Endothelial cell of umbilical vein (primary cell): Measurements from ENCODE around the gene CYSLTR2. TPM values are rescaled to one million over a fixed set of nuclear protein-coding genes. Genes with fewer than 3 reads are reported as not detected.
"Not testable (repeated sequence)": the region's sequence is repeated elsewhere in the genome, so short reads cannot be mapped to it uniquely, and the experiment has no call there.

ENCODE experiments used
- BruUV-seq: library from RNA; stranded (reverse); fragments of 400-500 nt; replicated peaks from 2 replicates; lab custom pipeline; 2021; lab: Mats Ljungman, UMichigan
- CTCF ChIA-PET: fragments of 300-600, 350-600 bp; sonication (Branson Sonifier 250); formaldehyde crosslinking; loops from one replicate; lab custom pipeline; 2021; ENCODE audit warnings: antibody characterized with exemption, inconsistent platforms; lab: Charles Lee
- POLR2A ChIA-PET: fragments of 300-600, 350-600 bp; sonication (Branson Sonifier 250); formaldehyde crosslinking; loops from one replicate; lab custom pipeline; 2021; ENCODE audit warnings: antibody characterized with exemption, inconsistent platforms; lab: Charles Lee
- DNase-seq: peaks from one replicate; pipeline ENCODE4 v3.0.0-alpha.2; 2011; ENCODE audit warnings: low read depth, low spot score
- FAIRE-seq: peaks from 2 replicates; lab custom pipeline; 2011; peaks lifted over from hg19 to GRCh38; lab: Jason Lieb, UNC
- H2AFZ ChIP-seq: 2 replicates; pipeline ENCODE4 v1.6.0; 2012; ENCODE audit warnings: low read depth, low read length, control low read depth, inconsistent platforms
- H3K27ac ChIP-seq: 2 replicates; pipeline ENCODE4 v1.5.1; 2011; ENCODE audit warnings: low read depth, mild to moderate bottlenecking, control low read depth, low read length, moderate library complexity; ENCODE audit not compliant: insufficient read depth
- H3K27me3 ChIP-seq, 2 experiments: 2 replicates each; pipeline versions ENCODE4 v1.6.0 to v1.6.1; 2011; ENCODE audit warnings: low read length in 2 of 2, mixed read lengths in 1 of 2; ENCODE audit not compliant: control insufficient read depth in 2 of 2, insufficient read depth in 2 of 2
- H3K36me3 ChIP-seq, 2 experiments: 2 replicates in 1 of 2; 3 replicates in 1 of 2; pipeline ENCODE4 v1.5.1; 2011; ENCODE audit warnings: low read length in 2 of 2, mild to moderate bottlenecking in 1 of 2, moderate library complexity in 1 of 2; ENCODE audit not compliant: control insufficient read depth in 2 of 2, insufficient read depth in 2 of 2; ENCODE audit errors: extremely low read depth in 1 of 2
- H3K4me1 ChIP-seq: 3 replicates; pipeline ENCODE4 v1.5.1; 2011; ENCODE audit warnings: mild to moderate bottlenecking, low read length; ENCODE audit not compliant: control insufficient read depth, insufficient read depth; ENCODE audit errors: extremely low read depth
- H3K4me2 ChIP-seq: 2 replicates; pipeline ENCODE4 v1.6.1; 2011; ENCODE audit warnings: low read length, control low read depth, mixed read lengths; ENCODE audit not compliant: insufficient read depth
- H3K4me3 ChIP-seq, 3 experiments: fragments of 200-600 bp in 1 of 3; sonication (generic), shearing (Covaris generic) in 1 of 3; replicated peaks in 1 of 3; 2 replicates each; pipeline ENCODE4 v1.5.1; 2011 to 2016; ENCODE audit warnings: control low read depth in 3 of 3, low read length in 3 of 3, mild to moderate bottlenecking in 2 of 3, inconsistent platforms in 1 of 3, low read depth in 1 of 3, moderate library complexity in 1 of 3; ENCODE audit not compliant: insufficient read depth in 1 of 3
- H3K79me2 ChIP-seq: 2 replicates; pipeline ENCODE4 v1.6.0; 2012; ENCODE audit warnings: low read length, inconsistent platforms; ENCODE audit not compliant: control insufficient read depth, insufficient read depth
- H3K9ac ChIP-seq: replicated peaks from 2 replicates; pipeline ENCODE3; 2011; ENCODE audit warnings: low read length, control low read depth; ENCODE audit not compliant: insufficient read depth; ENCODE audit errors: extremely low read depth
- H3K9me1 ChIP-seq: replicated peaks from 3 replicates; pipeline ENCODE4 v1.6.0; 2011; ENCODE audit warnings: mild to moderate bottlenecking, low read length; ENCODE audit not compliant: control insufficient read depth, insufficient read depth; ENCODE audit errors: extremely low read depth
- H3K9me3 ChIP-seq: replicated peaks from 2 replicates; pipeline ENCODE4 v1.5.1; 2012; ENCODE audit warnings: low read length, inconsistent platforms; ENCODE audit not compliant: control insufficient read depth, insufficient read depth
- H4K20me1 ChIP-seq: replicated peaks from 2 replicates; pipeline ENCODE3; 2011; ENCODE audit warnings: mild to moderate bottlenecking, low read length; ENCODE audit not compliant: control insufficient read depth, insufficient read depth; ENCODE audit errors: extremely low read depth
- CTCF ChIP-seq, 2 donors: IDR thresholded peaks; 1 replicate in 1 of 2; 2 replicates in 1 of 2; pipeline ENCODE4 v1.5.1; 2011; ENCODE audit warnings: low read length in 2 of 2, mild to moderate bottlenecking in 2 of 2, moderate library complexity in 2 of 2, control low read depth in 1 of 2, inconsistent platforms in 1 of 2, low read depth in 1 of 2; ENCODE audit not compliant: insufficient read depth in 1 of 2; ENCODE audit errors: extremely low read depth in 1 of 2
- EZH2 ChIP-seq: IDR thresholded peaks from 2 replicates; pipeline ENCODE4 v1.6.1; 2012; ENCODE audit warnings: borderline replicate concordance, low read depth, mild to moderate bottlenecking, moderate library complexity, low read length, inconsistent platforms; ENCODE audit not compliant: severe bottlenecking
- FOS ChIP-seq: IDR thresholded peaks from 2 replicates; pipeline ENCODE4 v1.6.1; 2011; ENCODE audit warnings: mild to moderate bottlenecking, low read length, moderate library complexity, borderline replicate concordance; ENCODE audit not compliant: insufficient read depth
- GATA2 ChIP-seq: IDR thresholded peaks from 2 replicates; pipeline ENCODE4 v1.7.0; 2011; ENCODE audit warnings: low read depth, mild to moderate bottlenecking, moderate library complexity, mixed read lengths, low read length; ENCODE audit not compliant: insufficient read length, insufficient read depth
- JUN ChIP-seq: IDR thresholded peaks from 2 replicates; pipeline ENCODE4 v1.6.1; 2011; ENCODE audit warnings: borderline replicate concordance, low read depth; ENCODE audit not compliant: insufficient read length, insufficient read depth
- MAX ChIP-seq: IDR thresholded peaks from 2 replicates; pipeline ENCODE4 v1.6.1; 2011; ENCODE audit not compliant: insufficient read depth, insufficient read length
- MYC ChIP-seq: IDR thresholded peaks from one replicate; pipeline ENCODE4 v1.6.1; 2011; ENCODE audit warnings: mild to moderate bottlenecking, low read depth, low read length
- POLR2A ChIP-seq: IDR thresholded peaks from 2 replicates; pipeline ENCODE4 v1.6.1; 2012; ENCODE audit warnings: low read depth, mild to moderate bottlenecking, control low read depth, low read length
- POLR2AphosphoS5 ChIP-seq: IDR thresholded peaks from 2 replicates; pipeline ENCODE4 v1.6.1; 2012; ENCODE audit warnings: low read depth, mild to moderate bottlenecking, control low read depth, low read length, moderate library complexity; ENCODE audit not compliant: insufficient read depth
- dilution Hi-C: fragments of 300-500 bp; cut with MboI; formaldehyde crosslinking; loops from one replicate; pipeline ENCODE4 v1.15.0; 2019; ENCODE audit warnings: low sequenced_read_pairs; ENCODE audit not compliant: extremely low pct_ligation_motif_present
- intact Hi-C: fragments of 100-400 bp; cut with micrococcal nuclease; formaldehyde crosslinking; loops from one replicate; pipeline ENCODE4 v1.10.0; 2022
- polyA plus RNA-seq, 4 experiments: library from polyadenylated mRNA; depleted of rRNA in 3 of 4; stranded (reverse) in 3 of 4; unstranded in 1 of 4; fragments of >200 nt; gene quantifications; 2 replicates each; pipeline versions ENCODE4 v1.2.1 to v1.2.3, GENCODE V29; 2011 to 2012; ENCODE audit warnings: missing spikeins in 1 of 4
- total RNA-seq: library from RNA; stranded (reverse); gene quantifications from 2 replicates; pipeline ENCODE4 v1.2.3, GENCODE V29; 2021

The CYSLTR2 gene
- total and polyA plus RNA-seq, 2 donors (not counting 3 experiments of a cell fraction or from before 2014, with no cell fraction given): 0.10 to 0.31 TPM

GRCh38 chr13:48667136-48667535 is 13.4 kb downstream of the CYSLTR2 start:
- intact Hi-C loops (no loop called here), dilution Hi-C loops (no loop called here)
- Histone ChIP-seq H3K4me3 (no peak overlapping the region), H3K27me3 (no peaks in the 10 kb centered on the region), H3K9ac (no peak overlapping the region), H3K36me3 (no peaks in the 10 kb centered on the region), H3K9me3 (no peaks in the 10 kb centered on the region), H4K20me1 (no peaks in the 10 kb centered on the region), H3K79me2 (no peaks in the 10 kb centered on the region), H2AFZ (no peak overlapping the region), H3K27ac (no peak overlapping the region), H3K4me1 (no peaks in the 10 kb centered on the region), H3K9me1 (no peaks in the 10 kb centered on the region), H3K4me2 (no peak overlapping the region)
- POLR2A ChIA-PET: no interaction called here
- no TSS peak for BruUV-seq
- DNase-seq (no peak), FAIRE-seq (no peak)
- no peak for TF ChIP-seq JUN
- no peak for TF ChIP-seq EZH2
- no peak for TF ChIP-seq CTCF (IDR thresholded peaks at IDR 0.05; ENCODE audit: extremely low read depth in 1 of 2, insufficient read depth in 1 of 2, low read depth in 1 of 2, low read length in 2 of 2)
- no peak for TF ChIP-seq FOS
- no peak for TF ChIP-seq MYC
- no peak for TF ChIP-seq MAX
- no peak for TF ChIP-seq POLR2A
- TF ChIP-seq POLR2AphosphoS5: no peak
- no peak for TF ChIP-seq GATA2
- CTCF ChIA-PET: no interaction called here

- POLR2A ChIA-PET, H3K27me3 ChIP-seq, FAIRE-seq, H3K9ac ChIP-seq, BruUV-seq, intact Hi-C loops, H3K4me2 ChIP-seq, DNase-seq, H3K9me1 ChIP-seq, H4K20me1 ChIP-seq, dilution Hi-C loops, H3K9me3 ChIP-seq, H2AFZ ChIP-seq, CTCF ChIA-PET, H3K4me3 ChIP-seq, H3K36me3 ChIP-seq, H3K79me2 ChIP-seq, H3K4me1 ChIP-seq, H3K27ac ChIP-seq: not testable (repeated sequence)
Observed at GRCh38 chr13:48671421-48671820, 17.7 kb downstream of the CYSLTR2 start.
